Measurements from ENCODE around the gene CELF2.

DNA sequence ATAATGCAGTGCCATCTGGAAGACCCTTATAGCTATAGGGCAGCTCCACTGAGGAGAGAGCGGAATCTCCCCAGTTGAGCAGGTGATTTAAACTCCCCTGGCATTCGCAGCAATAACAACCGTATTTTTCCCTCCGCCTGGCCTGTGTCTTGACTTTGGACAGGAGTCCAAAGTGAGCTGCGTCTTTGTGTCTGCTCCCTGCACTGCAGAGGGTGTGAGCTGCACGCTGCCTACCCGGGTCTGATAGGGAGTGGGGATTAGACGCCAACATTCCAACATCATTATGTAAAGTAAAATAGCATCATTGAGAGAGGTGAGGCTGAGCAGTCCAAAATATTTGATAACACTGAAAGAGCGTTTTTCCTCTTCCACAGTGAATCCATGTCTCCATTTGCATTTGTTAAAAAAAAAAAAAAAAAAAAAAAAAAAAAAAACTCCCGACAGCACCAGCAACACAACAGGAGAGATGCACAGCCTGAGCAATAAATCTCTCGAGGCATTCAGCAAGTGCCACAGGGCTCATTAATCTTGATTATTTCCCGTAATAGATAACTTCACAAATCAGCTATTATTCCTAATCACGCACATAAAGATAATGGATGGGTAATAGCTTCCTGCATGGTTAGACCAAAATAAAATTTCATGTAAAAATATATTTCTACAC, 68.6 kb downstream of the CELF2 start:
- TF ChIP-seq ZNF8 (CRISPR knock-in tag; IDR thresholded peaks at IDR 0.05) = no peak
- no peak for TF ChIP-seq TOX (CRISPR knock-in tag; IDR thresholded peaks at IDR 0.05; ENCODE audit: borderline replicate concordance)
- TF ChIP-seq, protein P1, sequence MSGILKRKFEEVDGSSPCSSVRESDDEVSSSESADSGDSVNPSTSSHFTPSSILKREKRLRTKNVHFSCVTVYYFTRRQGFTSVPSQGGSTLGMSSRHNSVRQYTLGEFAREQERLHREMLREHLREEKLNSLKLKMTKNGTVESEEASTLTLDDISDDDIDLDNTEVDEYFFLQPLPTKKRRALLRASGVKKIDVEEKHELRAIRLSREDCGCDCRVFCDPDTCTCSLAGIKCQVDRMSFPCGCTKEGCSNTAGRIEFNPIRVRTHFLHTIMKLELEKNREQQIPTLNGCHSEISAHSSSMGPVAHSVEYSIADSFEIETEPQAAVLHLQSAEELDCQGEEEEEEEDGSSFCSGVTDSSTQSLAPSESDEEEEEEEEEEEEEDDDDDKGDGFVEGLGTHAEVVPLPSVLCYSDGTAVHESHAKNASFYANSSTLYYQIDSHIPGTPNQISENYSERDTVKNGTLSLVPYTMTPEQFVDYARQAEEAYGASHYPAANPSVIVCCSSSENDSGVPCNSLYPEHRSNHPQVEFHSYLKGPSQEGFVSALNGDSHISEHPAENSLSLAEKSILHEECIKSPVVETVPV (CRISPR knock-in tag; IDR thresholded peaks at IDR 0.05) = no peak
- no peak for TF ChIP-seq ARNTL (CRISPR knock-in tag; IDR thresholded peaks at IDR 0.05; ENCODE audit: borderline replicate concordance, low read depth)
- TF ChIP-seq, protein P2, sequence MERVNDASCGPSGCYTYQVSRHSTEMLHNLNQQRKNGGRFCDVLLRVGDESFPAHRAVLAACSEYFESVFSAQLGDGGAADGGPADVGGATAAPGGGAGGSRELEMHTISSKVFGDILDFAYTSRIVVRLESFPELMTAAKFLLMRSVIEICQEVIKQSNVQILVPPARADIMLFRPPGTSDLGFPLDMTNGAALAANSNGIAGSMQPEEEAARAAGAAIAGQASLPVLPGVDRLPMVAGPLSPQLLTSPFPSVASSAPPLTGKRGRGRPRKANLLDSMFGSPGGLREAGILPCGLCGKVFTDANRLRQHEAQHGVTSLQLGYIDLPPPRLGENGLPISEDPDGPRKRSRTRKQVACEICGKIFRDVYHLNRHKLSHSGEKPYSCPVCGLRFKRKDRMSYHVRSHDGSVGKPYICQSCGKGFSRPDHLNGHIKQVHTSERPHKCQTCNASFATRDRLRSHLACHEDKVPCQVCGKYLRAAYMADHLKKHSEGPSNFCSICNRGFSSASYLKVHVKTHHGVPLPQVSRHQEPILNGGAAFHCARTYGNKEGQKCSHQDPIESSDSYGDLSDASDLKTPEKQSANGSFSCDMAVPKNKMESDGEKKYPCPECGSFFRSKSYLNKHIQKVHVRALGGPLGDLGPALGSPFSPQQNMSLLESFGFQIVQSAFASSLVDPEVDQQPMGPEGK (CRISPR knock-in tag; IDR thresholded peaks at IDR 0.05; ENCODE audit: borderline replicate concordance) = no peak
- TF ChIP-seq GLIS3 (CRISPR knock-in tag; IDR thresholded peaks at IDR 0.05) = no peak
- no peak for TF ChIP-seq BACH2 (CRISPR knock-in tag; IDR thresholded peaks at IDR 0.05; ENCODE audit: borderline replicate concordance)
- no peak for TF ChIP-seq RARB (CRISPR knock-in tag; IDR thresholded peaks at IDR 0.05)
- TF ChIP-seq ESRRG (CRISPR knock-in tag; IDR thresholded peaks at IDR 0.05) = no peak
- TF ChIP-seq, protein P3, sequence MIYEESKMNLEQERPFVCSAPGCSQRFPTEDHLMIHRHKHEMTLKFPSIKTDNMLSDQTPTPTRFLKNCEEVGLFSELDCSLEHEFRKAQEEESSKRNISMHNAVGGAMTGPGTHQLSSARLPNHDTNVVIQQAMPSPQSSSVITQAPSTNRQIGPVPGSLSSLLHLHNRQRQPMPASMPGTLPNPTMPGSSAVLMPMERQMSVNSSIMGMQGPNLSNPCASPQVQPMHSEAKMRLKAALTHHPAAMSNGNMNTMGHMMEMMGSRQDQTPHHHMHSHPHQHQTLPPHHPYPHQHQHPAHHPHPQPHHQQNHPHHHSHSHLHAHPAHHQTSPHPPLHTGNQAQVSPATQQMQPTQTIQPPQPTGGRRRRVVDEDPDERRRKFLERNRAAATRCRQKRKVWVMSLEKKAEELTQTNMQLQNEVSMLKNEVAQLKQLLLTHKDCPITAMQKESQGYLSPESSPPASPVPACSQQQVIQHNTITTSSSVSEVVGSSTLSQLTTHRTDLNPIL (CRISPR knock-in tag; IDR thresholded peaks at IDR 0.05; ENCODE audit: low read depth) = no peak
- no peak for TF ChIP-seq ZNF70 (CRISPR knock-in tag; IDR thresholded peaks at IDR 0.05)
- TF ChIP-seq SNAI2 (CRISPR knock-in tag; IDR thresholded peaks at IDR 0.05) = no peak

All from SK-N-SH treated with all-trans-retinoic acid at 6 μM for 48 hours (cell line).